Activated naive CD8-positive, alpha-beta T cell treated with anti-CD3 and anti-CD28 coated beads, Interleukin-2, amount 50 U/mL, for 24 hours (primary cell): Measurements from ENCODE around the gene HOMER2.
A peak's percentile ranks its signal among the peaks of the same experiment; 100 is the strongest.
"Not testable (repeated sequence)": the region's sequence is repeated elsewhere in the genome, so short reads cannot be mapped to it uniquely, and the experiment has no call there.

Experiments
- ATAC-seq: fragments of 150-1000 bp; cut with Tn5 transposase; one replicate; pipeline ENCODE4 v1.10.0; 2021
- DNase-seq: peaks from one replicate; pipeline ENCODE4 v3.0.0; 2021
- H3K27ac Mint-ChIP-seq: one replicate; pipeline ENCODE4 v1.8.0; 2021; ENCODE audit warnings: mild to moderate bottlenecking, mixed read lengths
- H3K27me3 Mint-ChIP-seq: one replicate; pipeline ENCODE4 v1.8.0; 2021; ENCODE audit warnings: mixed read lengths
- H3K36me3 Mint-ChIP-seq: one replicate; pipeline ENCODE4 v1.8.0; 2021; ENCODE audit warnings: low read depth, mixed read lengths
- H3K4me1 Mint-ChIP-seq: one replicate; pipeline ENCODE4 v1.8.0; 2021; ENCODE audit warnings: mixed read lengths
- H3K4me3 Mint-ChIP-seq: one replicate; pipeline ENCODE4 v1.8.0; 2021; ENCODE audit warnings: mild to moderate bottlenecking, moderate library complexity, mixed read lengths
- H3K9me3 Mint-ChIP-seq: one replicate; pipeline ENCODE4 v1.8.0; 2021; ENCODE audit warnings: mixed read lengths

Gene HOMER2

DNA sequence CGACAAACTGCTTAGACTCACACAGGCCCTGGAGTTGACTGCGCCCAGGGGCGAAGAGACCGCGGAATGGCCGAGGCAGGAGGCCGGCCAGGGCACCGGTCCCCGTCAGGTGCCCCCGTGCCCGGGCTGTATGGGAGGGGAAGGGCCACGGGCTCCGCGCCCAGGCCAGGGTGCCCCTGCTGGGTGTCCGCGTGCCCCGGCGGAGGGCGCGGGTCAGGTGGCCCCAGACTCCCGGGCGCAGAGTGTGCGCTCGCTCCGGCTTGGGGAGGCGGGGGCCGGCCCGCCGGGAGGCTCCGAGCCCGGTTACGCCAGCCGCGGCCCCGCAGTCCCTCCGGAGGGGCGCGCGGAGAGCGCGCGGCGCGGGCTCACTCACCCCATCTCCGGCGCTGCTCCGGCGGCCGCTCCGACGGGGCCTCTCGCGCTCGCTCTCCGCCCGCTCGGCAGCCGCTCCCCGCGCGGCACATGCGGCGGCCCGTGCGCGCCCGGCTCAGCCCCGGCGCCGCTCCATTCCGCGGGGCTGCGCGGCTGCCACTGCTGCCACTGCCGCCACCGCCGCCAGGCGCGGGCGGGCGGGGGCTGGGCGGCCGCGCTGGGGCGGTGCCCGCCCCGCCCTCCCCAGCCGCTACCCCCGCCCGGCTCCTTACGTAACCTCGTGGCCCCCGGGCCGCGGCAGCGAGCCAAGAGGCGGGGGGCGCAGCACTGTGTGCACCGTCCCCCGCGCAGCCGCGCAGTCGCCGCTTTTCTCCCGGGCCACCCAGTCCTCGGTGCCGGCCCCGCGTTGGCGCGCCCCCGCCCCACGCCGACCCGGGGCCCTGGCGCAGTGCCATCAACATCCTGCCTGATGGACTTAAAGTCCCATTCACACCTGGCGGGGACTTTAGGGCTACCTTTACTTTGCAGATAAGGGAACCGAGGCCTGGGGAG is at the start of gene HOMER2:
Gene HOMER2, minus strand, starts transcription at position 563 of the 924 bp plus-strand sequence. Its CDS starts 185 bp downstream, at position 378.
- H3K4me3 Mint-ChIP-seq = peak within 1 kb of the TSS; percentile 43
- no peaks in the 10 kb centered on the region for H3K9me3 Mint-ChIP-seq
- ATAC-seq (peak; percentile 53), DNase-seq (peak; percentile 22)
- H3K36me3 Mint-ChIP-seq = no peaks in the 10 kb centered on the region
- no peaks in the 10 kb centered on the region for H3K4me1 Mint-ChIP-seq
- H3K27me3 Mint-ChIP-seq = peaks cover 6% of the 10 kb centered on the region
- H3K27ac Mint-ChIP-seq = no peak within 1 kb of the TSS

DNA sequence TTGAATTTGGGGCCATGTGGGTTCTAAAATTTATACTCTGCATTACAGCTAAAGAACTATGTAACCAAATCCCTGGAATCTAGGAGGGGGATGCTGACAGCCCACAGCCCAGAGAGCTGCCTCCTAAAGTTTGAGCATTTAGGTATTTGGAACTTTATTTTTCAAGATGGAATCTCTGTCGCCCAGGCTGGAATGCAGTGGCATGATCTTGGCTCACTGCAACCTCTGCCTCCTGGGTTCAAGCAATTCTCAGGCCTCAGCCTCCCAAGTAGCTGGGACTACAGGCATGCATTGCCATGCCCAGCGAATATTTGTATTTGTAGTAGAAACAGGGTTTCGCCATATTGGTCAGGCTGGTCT is 48.1 kb upstream of the HOMER2 start:
- not testable (repeated sequence) for H3K4me1 Mint-ChIP-seq, H3K9me3 Mint-ChIP-seq, H3K27me3 Mint-ChIP-seq, ATAC-seq, DNase-seq, H3K27ac Mint-ChIP-seq, H3K4me3 Mint-ChIP-seq, H3K36me3 Mint-ChIP-seq

- no peak overlapping the region for H3K27ac Mint-ChIP-seq
- peak; percentile 84 for ATAC-seq
- H3K27me3 Mint-ChIP-seq = no peaks in the 10 kb centered on the region
- DNase-seq = peak; percentile 18
- H3K4me1 Mint-ChIP-seq = peaks cover 6% of the 10 kb centered on the region
- peak overlapping the region; percentile 57 for H3K4me3 Mint-ChIP-seq
- H3K9me3 Mint-ChIP-seq = no peaks in the 10 kb centered on the region
- peaks cover 3% of the 10 kb centered on the region for H3K36me3 Mint-ChIP-seq
These were observed 47.6 kb upstream of the HOMER2 start for GRCh38 chr15:82999905-83000671.

DNA sequence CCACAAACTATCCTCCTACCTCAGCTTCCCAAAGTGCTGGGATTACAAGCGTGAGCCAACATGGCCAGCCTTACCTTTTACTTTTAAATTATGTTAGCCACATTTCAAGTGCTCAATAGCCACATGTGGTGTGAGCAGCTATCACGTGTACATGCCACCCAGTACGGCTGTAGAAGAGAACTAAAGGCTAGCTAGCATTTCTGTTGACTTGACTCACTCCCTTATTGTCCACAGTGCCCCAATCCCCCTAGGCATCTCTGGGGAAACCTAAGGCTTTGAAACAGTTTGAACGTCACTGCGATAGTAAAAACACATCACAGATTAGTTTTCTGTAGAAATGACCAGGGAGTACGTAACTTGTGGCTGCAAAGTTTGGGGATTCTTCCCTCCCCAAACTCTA is 46.9 kb upstream of the HOMER2 start:
- H3K27me3 Mint-ChIP-seq = no peaks in the 10 kb centered on the region
- peaks cover 6% of the 10 kb centered on the region for H3K4me1 Mint-ChIP-seq
- no peaks in the 10 kb centered on the region for H3K36me3 Mint-ChIP-seq
- no peaks in the 10 kb centered on the region for H3K9me3 Mint-ChIP-seq
- no peak overlapping the region for H3K4me3 Mint-ChIP-seq
- DNase-seq (no peak), ATAC-seq (no peak)
- no peak overlapping the region for H3K27ac Mint-ChIP-seq

GRCh38 chr15:82995938-82996337 is 43.4 kb upstream of the HOMER2 start:
- Mint-ChIP-seq H3K4me3 (no peak overlapping the region), H3K36me3 (peaks cover 3% of the 10 kb centered on the region), H3K27ac (no peak overlapping the region), H3K9me3 (no peaks in the 10 kb centered on the region), H3K4me1 (peaks cover 6% of the 10 kb centered on the region), H3K27me3 (no peaks in the 10 kb centered on the region)
- ATAC-seq (no peak), DNase-seq (no peak)

GRCh38 chr15:82995076-82995475 is 42.6 kb upstream of the HOMER2 start:
- Mint-ChIP-seq H3K9me3 (no peaks in the 10 kb centered on the region), H3K4me3 (no peak overlapping the region), H3K4me1 (peaks cover 3% of the 10 kb centered on the region), H3K27ac (no peak overlapping the region), H3K36me3 (peaks cover 8% of the 10 kb centered on the region), H3K27me3 (no peaks in the 10 kb centered on the region)
- ATAC-seq (no peak), DNase-seq (no peak)

GRCh38 chr15:82993144-82993543 is 40.6 kb upstream of the HOMER2 start:
- peaks cover 3% of the 10 kb centered on the region for H3K4me1 Mint-ChIP-seq
- H3K27ac Mint-ChIP-seq = no peak overlapping the region
- H3K36me3 Mint-ChIP-seq = peaks cover 19% of the 10 kb centered on the region
- ATAC-seq (no peak), DNase-seq (no peak)
- H3K9me3 Mint-ChIP-seq = no peaks in the 10 kb centered on the region
- no peak overlapping the region for H3K4me3 Mint-ChIP-seq
- H3K27me3 Mint-ChIP-seq = no peaks in the 10 kb centered on the region

DNA sequence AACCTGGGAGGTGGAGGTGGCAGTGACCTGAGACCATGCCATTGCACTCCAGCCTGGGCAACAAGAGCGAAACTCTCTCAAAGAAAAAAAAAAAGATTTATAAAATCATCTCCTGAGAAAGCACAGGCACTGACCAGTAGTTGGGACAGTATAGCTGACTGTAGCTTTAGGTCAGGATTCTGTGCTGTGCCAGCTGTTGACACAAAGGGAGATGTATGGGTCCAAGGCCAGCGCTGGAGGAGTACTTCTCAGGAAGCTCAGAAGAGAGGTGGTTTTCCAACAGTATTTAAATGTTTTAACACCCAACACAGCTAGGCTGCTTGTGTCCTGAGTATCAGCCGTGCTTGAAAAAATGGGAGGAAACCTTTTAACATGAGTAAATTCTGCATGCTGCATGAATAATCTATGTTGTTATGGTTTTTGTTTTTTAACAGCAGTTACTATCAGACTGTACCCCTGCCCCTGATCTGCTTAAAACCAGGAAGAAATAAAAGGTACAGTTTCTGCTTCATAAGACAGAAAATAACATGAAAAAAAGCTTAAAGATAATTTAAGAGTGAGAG is 40.0 kb upstream of the HOMER2 start:
- ATAC-seq = no peak
- Mint-ChIP-seq H3K27ac (no peak overlapping the region), H3K27me3 (no peaks in the 10 kb centered on the region), H3K9me3 (no peaks in the 10 kb centered on the region), H3K4me1 (peaks cover 4% of the 10 kb centered on the region), H3K36me3 (peaks cover 22% of the 10 kb centered on the region), H3K4me3 (no peak overlapping the region)
- no peak for DNase-seq

- peaks cover 31% of the 10 kb centered on the region for H3K4me1 Mint-ChIP-seq
- DNase-seq = no peak
- peak; percentile 14 for ATAC-seq
- no peaks in the 10 kb centered on the region for H3K27me3 Mint-ChIP-seq
- peak overlapping the region; percentile 98 for H3K27ac Mint-ChIP-seq
- no peaks in the 10 kb centered on the region for H3K9me3 Mint-ChIP-seq
- H3K36me3 Mint-ChIP-seq = peaks cover 22% of the 10 kb centered on the region
- peak overlapping the region; percentile 98 for H3K4me3 Mint-ChIP-seq
These were observed 33.9 kb upstream of the HOMER2 start for GRCh38 chr15:82986442-82986780.

DNA sequence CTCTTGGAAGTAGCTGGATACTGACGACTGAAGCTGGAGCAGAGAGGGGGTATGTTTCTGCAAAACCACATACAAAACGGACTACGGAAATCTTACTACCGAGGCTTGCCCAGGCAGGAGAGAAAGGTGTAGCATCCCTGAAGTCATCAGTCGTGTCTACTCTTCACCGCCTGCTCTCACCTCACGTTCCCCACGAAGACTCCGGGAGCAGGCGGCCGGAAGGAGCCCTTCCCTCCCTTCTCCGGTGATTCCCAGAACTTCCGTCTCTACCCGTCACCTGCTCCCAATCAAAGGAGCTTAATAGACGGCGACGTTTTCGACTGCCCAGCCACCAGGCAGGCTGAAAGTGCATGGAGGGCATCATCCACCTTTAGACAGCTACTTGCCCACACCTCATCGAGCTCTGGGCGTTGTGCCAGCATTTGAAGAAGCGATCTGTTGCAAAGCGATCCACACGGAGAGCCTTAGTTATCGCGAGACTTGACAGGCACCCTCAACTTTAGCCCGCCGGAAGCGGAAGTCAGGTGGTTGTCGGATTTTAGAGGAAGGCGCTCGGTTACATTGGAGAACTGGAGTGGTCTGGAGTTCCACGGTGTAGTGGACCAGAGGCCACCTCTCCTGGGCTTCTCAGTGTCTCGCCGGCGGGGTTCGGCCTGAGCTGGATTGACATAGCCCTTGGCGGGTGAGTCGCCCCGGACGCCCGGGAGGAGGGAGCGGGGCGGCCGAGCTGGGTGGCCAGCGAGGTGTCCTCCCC is 33.3 kb upstream of the HOMER2 start, which contains the start of gene RAMAC:
Gene RAMAC, plus strand, starts transcription at position 523 of the 754 bp plus-strand sequence. CDS start 2,809 bp downstream, outside the sequence.
- no peaks in the 10 kb centered on the region for H3K9me3 Mint-ChIP-seq
- H3K27ac Mint-ChIP-seq = peak within 1 kb of the TSS; percentile 98
- no peaks in the 10 kb centered on the region for H3K27me3 Mint-ChIP-seq
- DNase-seq (peak; percentile 88), ATAC-seq (peak; percentile 94)
- H3K4me3 Mint-ChIP-seq = peak within 1 kb of the TSS; percentile 98
- H3K4me1 Mint-ChIP-seq = peaks cover 31% of the 10 kb centered on the region
- H3K36me3 Mint-ChIP-seq = peaks cover 21% of the 10 kb centered on the region

- no peaks in the 10 kb centered on the region for H3K36me3 Mint-ChIP-seq
- no peaks in the 10 kb centered on the region for H3K9me3 Mint-ChIP-seq
- H3K27ac Mint-ChIP-seq = no peak overlapping the region
- no peaks in the 10 kb centered on the region for H3K27me3 Mint-ChIP-seq
- peaks cover 21% of the 10 kb centered on the region for H3K4me1 Mint-ChIP-seq
- DNase-seq (no peak), ATAC-seq (no peak)
- no peak overlapping the region for H3K4me3 Mint-ChIP-seq
These were observed 28.5 kb upstream of the HOMER2 start for GRCh38 chr15:82980981-82981380.

DNA sequence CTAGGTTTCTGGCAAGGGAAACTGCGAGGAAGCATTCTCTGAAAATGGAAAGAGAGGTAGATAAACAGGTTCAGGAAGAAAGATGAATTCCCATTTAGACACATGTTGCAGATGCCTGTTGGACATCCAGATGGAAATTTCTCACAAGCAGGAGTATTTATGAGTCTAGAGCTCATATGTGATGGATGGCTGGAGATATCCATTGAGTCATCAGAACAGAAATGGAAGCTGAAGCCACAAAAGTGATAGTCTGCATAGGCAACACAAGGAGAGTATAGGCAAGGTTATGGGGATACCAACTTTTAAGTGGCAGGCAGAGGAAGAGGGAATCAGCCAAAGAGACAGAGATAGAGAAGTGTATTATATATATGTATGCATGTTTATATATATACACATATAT is 27.2 kb upstream of the HOMER2 start:
- DNase-seq (no peak), ATAC-seq (no peak)
- H3K36me3 Mint-ChIP-seq = no peaks in the 10 kb centered on the region
- no peaks in the 10 kb centered on the region for H3K27me3 Mint-ChIP-seq
- no peak overlapping the region for H3K4me3 Mint-ChIP-seq
- H3K9me3 Mint-ChIP-seq = no peaks in the 10 kb centered on the region
- peaks cover 9% of the 10 kb centered on the region for H3K4me1 Mint-ChIP-seq
- no peak overlapping the region for H3K27ac Mint-ChIP-seq

DNA sequence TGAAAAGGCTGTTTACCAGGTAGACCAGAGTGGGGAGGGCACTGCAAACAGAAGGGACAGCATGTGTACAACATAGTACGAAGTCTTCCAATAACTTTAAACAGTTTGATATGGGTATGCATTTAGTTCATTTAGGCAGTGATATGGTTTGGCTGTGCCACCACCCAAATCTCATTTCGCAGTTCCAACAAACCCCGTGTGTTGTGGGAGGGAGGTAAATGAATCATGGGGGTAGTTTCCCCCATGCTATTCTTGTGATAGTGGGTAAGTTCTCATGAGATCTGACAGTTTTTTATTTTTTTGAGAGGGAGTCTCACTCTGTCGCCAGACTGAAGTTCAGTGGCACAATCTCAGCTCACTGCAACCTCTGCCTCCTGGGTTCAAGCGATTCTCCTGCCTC is 25.9 kb upstream of the HOMER2 start:
- no peaks in the 10 kb centered on the region for H3K9me3 Mint-ChIP-seq
- H3K27ac Mint-ChIP-seq = no peak overlapping the region
- no peak overlapping the region for H3K4me3 Mint-ChIP-seq
- no peaks in the 10 kb centered on the region for H3K36me3 Mint-ChIP-seq
- peaks cover 7% of the 10 kb centered on the region for H3K4me1 Mint-ChIP-seq
- no peaks in the 10 kb centered on the region for H3K27me3 Mint-ChIP-seq
- ATAC-seq (no peak), DNase-seq (no peak)

DNA sequence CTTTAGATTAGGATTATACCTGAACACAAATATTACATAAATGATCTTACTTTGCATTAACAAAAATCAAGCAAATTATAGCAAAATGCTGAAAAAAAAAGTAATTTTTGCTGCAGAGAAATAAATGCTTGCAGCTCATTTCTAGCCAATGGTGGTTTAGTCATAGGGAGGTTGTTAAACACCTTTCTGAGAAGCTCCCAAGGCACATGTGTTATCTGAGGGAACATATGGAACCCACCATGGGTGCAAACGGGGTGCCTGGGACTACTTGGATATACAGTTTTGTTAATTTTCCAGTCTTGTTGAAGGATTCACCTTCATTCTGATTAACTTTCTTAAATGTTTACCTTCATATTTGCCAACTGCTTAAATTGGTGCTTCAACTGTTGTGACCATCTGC is 24.6 kb upstream of the HOMER2 start:
- no peaks in the 10 kb centered on the region for H3K27me3 Mint-ChIP-seq
- no peaks in the 10 kb centered on the region for H3K9me3 Mint-ChIP-seq
- no peaks in the 10 kb centered on the region for H3K36me3 Mint-ChIP-seq
- ATAC-seq (no peak), DNase-seq (no peak)
- peaks cover 5% of the 10 kb centered on the region for H3K4me1 Mint-ChIP-seq
- no peak overlapping the region for H3K27ac Mint-ChIP-seq
- H3K4me3 Mint-ChIP-seq = no peak overlapping the region
